Measurements from ENCODE around the gene ANKRD44.

Gene ANKRD44

GRCh38 chr2:196980001-196980400 is 330.6 kb downstream of the ANKRD44 start:
- TF ChIP-seq, protein P1, sequence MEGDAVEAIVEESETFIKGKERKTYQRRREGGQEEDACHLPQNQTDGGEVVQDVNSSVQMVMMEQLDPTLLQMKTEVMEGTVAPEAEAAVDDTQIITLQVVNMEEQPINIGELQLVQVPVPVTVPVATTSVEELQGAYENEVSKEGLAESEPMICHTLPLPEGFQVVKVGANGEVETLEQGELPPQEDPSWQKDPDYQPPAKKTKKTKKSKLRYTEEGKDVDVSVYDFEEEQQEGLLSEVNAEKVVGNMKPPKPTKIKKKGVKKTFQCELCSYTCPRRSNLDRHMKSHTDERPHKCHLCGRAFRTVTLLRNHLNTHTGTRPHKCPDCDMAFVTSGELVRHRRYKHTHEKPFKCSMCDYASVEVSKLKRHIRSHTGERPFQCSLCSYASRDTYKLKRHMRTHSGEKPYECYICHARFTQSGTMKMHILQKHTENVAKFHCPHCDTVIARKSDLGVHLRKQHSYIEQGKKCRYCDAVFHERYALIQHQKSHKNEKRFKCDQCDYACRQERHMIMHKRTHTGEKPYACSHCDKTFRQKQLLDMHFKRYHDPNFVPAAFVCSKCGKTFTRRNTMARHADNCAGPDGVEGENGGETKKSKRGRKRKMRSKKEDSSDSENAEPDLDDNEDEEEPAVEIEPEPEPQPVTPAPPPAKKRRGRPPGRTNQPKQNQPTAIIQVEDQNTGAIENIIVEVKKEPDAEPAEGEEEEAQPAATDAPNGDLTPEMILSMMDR (IDR thresholded peaks at IDR 0.05; ENCODE audit: borderline replicate concordance, insufficient read depth, low read depth, low read length), result no peak

DNA sequence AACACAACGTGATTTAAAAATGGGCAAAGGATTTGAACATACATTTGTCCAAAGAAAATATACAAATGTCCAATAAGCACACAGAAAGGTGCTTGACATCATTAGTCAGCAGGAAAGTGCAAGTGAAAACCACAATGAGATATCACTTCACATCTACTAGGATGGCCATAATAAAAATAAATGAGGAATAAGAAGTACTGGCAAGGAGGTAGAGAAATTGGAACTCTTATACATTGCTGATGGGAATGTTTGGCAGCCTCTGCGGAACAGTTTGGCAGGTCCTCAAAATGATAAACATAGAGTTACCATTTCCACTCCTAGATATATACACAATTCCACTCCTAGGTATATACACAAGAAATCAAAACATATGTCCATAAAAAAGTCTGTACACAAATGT is 333.1 kb downstream of the ANKRD44 start:
- H3K4me3 ChIP-seq (ENCODE audit: low read depth, low read length), result no peak overlapping the region
- TF ChIP-seq, protein P1 (IDR thresholded peaks at IDR 0.05; ENCODE audit: borderline replicate concordance, insufficient read depth, low read depth, low read length), result no peak

More at GRCh38 chr2:196980001-196980400, 330.6 kb downstream of the ANKRD44 start:
- no peak overlapping the region for H3K4me3 ChIP-seq (ENCODE audit: low read depth, low read length)

DNA sequence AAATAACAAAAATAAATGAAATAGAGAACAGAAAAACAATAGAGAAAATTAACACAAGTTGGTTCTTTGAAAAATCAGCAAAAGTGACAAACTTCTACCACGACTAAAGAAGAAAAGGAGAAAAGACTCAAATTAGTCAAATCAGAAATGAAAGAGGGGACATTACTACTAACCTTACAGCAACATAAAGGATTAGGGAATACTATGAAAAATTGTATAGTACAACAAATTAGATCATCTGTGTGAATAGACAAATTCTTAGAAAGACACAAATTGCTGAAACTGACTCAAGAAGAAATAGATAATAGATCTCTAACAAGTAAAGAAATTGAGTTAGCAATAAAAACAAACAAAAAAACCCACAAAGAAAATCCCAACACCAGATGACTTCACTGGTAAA is 335.6 kb downstream of the ANKRD44 start:
- no peak overlapping the region for H3K4me3 ChIP-seq (ENCODE audit: low read depth, low read length)
- TF ChIP-seq, protein P1 (IDR thresholded peaks at IDR 0.05; ENCODE audit: borderline replicate concordance, insufficient read depth, low read depth, low read length), result no peak

GRCh38 chr2:196971574-196972279 is 338.9 kb downstream of the ANKRD44 start:
- TF ChIP-seq, protein P1 (IDR thresholded peaks at IDR 0.05; ENCODE audit: borderline replicate concordance, insufficient read depth, low read depth, low read length), result no peak
- H3K4me3 ChIP-seq (ENCODE audit: low read depth, low read length), result no peak overlapping the region

GRCh38 chr2:196970099-196970498 is 340.5 kb downstream of the ANKRD44 start:
- no peak overlapping the region for H3K4me3 ChIP-seq (ENCODE audit: low read depth, low read length)
- TF ChIP-seq, protein P1 (IDR thresholded peaks at IDR 0.05; ENCODE audit: borderline replicate concordance, insufficient read depth, low read depth, low read length), result no peak

DNA sequence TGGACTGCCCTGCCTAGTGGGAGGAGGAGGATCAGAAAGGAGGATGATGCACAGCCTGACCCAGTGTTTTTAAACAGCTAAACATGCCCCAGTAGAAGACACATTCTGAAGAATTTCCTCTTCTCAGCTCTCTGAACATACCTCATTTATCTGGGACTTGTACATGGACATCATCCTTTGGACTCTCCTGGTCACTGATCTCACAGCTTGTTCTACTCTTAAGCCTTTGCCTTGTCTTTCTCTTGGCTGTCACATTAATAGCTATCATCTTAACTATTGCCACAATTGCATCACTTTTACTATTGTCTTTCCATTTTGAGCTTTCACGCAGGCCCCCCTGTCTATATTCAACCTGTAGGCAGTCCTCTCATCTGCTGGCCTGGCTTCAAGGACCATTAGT is 342.1 kb downstream of the ANKRD44 start:
- no peak overlapping the region for H3K4me3 ChIP-seq (ENCODE audit: low read depth, low read length)
- TF ChIP-seq, protein P1 (IDR thresholded peaks at IDR 0.05; ENCODE audit: borderline replicate concordance, insufficient read depth, low read depth, low read length), result no peak

- no peak overlapping the region for H3K4me3 ChIP-seq (ENCODE audit: low read depth, low read length)
- TF ChIP-seq, protein P1 (IDR thresholded peaks at IDR 0.05; ENCODE audit: borderline replicate concordance, insufficient read depth, low read depth, low read length), result no peak
Measured at GRCh38 chr2:196967775-196968174, 342.8 kb downstream of the ANKRD44 start.

All from GM12875 (cell line).